ENCODE measurements around the gene SPRN.

The SPRN gene

DNA sequence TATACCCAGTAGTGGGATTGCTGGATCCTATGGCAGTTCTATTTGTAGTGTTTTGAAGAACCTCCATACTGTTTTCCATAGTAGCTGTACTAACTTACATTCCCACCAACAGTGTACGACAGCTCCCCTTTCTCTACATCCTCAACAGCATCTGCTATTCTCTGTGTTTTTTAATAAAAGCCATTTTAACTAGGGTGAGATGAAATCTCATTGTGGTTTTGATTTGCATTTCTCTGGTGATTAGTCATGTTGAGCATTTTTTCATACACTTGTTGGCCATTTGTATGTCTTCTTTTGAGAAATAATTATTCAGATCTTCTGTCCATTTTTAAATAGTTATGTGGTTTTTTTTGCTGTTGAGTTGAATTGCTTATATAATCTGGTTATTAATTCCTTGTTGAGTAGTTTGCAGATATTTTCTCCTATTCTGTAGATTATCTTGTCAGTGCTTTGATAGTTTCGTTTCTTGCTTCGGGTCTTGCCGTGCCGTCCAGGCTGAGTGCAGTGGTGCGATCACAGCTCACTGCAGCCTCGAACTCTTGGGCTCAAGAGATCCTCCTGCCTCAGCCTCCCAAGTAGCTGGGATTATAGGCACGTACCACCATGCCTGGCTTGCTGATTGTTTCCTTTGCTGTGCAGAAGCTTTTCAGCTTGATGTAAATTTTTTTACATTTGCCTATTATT is 18.4 kb downstream of the SPRN start:
- DNase-seq (ENCODE audit: low read depth in 2 of 2), result no peak

DNA sequence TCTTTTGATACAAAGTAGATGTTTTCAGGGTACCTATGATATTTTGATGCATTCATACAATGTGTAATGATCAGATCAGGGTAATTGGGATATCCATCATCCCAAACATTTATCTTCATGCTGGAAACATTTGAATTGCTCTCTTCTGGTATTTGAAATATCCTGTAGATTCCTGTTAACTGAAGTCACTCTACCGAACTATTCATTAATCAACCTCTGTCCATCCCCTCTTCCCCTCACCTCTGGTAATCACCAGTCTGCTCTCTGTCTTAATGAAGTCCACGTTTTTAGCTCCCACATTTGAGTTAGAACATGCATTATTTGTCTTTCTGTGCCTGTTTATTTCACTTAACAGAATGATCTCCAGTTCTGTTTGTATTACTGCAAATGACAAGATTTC is 19.2 kb downstream of the SPRN start:
- no peak for DNase-seq (ENCODE audit: low read depth in 2 of 2)

DNA sequence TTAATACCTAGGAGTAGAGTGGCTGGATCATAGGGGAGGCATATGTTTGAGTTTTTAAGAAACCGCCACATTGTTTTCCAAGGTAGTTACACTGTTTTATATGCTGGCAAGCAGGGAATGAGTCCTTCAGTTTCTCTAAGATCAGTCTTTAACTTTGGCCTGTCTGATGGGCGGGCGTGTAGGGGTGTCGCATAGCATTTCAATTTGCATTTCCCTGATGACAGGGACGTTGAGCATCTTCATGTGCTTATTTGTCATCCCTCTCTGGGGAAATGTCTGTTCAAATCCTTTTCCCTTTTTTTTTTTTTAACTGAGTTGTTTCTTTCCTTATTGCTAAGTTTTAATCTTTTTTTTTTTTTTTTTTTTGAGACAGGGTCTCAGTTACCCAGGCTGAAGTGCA is 20.6 kb downstream of the SPRN start:
- no peak for DNase-seq (ENCODE audit: low read depth in 2 of 2)

DNA sequence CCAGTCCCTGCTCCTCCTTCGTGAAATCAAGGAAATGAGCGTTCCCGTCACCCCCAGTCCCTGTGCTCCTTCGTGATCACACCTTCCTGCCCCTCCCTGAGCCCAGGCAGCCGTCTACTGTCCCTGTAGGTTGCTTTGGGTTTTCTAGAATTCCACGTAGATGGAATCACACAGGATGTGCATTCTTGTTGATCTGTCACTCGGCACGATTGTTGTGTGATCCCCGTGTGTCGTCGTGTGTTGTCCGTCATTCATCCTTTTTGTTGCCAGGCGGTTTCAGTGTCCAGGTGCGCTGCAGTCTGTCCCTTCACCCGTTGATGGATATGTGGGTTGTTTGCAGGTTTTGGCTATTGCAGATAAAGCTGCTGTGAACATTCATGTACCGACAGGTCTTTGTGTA is 21.1 kb downstream of the SPRN start:
- DNase-seq (ENCODE audit: low read depth in 2 of 2), result no peak

DNA sequence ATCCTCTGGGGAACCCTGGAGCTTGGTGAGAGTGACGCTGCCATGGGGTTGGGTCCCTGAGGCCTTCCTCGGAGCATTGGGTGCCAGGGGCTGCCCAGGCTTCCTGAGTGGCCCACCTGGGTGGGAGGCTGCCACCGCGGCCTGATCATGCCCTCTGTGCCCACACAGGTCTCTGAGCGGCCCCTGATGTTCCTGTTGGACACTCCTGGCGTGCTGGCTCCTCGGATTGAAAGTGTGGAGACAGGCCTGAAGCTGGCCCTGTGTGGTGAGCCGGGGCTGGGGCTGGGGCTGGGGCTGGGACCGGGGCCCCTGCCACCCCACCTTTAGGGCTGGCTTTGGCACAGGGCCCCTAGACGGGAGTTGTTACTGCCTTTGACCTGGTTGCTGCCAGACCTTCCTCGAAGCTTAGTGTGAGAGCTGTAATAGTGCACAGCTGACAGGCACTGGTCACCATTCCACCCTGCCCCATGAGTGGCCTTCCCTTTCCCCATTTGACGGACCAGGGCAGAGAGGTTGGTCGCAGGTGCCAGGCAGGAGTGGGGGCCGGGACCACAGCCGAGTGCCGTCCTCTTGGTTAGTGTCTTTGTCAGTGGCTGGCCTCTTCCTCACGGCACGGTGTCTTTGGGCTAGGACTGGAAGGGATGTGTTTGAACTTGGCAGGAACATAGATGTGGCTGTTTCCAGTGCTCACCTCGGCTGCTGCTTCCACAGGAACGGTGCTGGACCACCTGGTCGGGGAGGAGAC is 22.3 kb downstream of the SPRN start:
- no peak for DNase-seq (ENCODE audit: low read depth in 2 of 2)

DNA sequence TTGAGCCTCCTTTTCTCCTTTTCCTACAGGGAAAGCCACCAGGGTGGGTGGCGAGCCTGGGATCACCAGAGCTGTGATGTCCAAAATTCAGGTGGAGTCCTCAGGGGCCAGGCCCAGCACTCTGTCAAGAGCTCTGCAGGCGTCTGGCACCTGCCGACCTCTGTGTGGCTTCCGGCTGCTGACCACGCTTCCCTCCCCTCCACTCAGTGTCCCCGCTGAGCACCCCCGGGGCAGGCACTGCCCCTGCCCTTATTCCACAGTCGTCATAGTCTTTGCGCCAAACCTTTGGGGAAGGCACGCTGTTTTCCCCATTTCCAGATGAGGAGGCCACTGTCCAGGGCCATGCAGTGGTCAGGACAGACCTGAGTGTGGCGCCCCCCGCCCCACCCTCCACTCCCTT is 22.9 kb downstream of the SPRN start:
- DNase-seq (ENCODE audit: low read depth in 2 of 2), result no peak

DNA sequence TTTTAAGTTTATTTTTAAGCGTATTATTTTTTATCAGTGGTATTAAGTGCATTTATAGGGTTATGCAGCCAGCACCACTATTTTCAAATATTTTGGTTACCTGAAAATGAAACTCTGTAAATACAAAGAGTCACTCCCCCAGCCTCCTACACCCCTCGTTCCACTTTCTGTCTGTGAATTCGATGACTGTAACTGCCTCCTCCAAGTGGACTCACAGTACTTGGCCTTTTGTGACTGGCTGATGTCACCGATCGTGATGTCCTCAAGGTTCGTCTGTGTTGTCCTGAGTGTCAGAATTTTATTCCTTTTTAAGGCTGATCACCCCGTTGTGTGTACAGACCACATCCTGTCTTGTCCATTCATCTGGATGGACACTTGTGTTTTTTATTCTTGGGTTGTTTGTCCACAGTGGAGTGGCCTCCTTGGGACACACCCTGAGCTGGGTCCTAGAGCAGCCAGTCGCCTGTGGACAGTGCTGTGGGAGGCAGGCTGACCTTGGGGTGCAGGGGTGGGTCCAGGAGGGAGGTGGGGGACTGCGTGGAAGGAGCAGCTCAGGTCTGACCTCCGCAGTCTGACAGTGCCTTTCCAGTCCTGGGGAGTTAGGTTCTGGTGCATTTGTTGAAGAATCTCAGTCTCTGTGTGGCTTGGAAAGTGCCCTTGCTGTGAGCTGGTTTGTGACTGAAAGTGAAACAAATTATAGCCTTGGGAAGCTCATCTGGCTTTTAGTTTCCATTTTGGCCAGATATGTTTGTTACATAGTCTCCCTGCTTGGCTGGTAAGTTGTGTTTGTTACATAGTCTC is 23.6 kb downstream of the SPRN start:
- DNase-seq (ENCODE audit: low read depth in 2 of 2), result no peak

DNA sequence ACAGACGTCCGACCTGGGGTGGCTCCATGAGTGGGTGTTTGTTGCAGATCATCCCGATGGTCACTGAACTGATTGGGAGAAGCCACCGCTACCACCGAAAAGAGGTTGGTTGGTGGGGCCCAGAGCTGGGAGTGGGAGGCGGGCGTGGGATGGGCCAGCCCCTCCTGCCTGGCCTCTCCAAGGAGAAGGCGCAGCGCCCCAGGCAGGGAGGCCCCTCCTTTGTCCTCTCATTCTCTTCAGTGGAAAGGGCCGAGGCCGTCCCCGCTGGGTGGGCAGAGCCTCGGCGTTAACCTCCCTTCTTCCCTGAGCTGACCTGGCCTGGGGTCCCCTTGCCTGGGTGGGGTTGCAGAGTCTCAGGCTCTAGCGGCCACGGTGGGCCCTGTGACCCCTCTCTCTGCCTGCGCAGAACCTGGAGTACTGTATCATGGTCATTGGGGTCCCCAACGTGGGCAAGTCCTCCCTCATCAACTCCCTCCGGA is 25.3 kb downstream of the SPRN start:
- DNase-seq (ENCODE audit: low read depth in 2 of 2), result no peak

DNA sequence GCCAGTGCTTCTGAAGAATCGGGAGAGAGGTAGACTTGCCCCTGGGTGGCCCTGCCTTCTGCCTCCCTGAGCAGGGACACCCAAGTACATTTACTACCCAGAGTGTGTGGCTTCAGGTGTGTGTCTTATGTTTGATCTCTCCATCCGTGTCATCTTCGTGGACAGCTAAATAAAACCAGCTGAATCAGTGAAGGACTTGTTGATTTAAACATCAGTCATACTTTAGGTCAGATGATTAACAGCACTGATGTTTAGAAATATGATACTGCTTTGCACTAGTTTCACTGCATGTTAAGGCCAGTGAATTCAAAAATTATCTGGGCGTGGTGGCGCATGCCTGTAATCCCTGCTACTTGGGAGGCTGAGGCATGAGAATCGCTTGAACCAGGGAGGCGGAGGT is 26.5 kb downstream of the SPRN start:
- no peak for DNase-seq (ENCODE audit: low read depth in 2 of 2)

DNA sequence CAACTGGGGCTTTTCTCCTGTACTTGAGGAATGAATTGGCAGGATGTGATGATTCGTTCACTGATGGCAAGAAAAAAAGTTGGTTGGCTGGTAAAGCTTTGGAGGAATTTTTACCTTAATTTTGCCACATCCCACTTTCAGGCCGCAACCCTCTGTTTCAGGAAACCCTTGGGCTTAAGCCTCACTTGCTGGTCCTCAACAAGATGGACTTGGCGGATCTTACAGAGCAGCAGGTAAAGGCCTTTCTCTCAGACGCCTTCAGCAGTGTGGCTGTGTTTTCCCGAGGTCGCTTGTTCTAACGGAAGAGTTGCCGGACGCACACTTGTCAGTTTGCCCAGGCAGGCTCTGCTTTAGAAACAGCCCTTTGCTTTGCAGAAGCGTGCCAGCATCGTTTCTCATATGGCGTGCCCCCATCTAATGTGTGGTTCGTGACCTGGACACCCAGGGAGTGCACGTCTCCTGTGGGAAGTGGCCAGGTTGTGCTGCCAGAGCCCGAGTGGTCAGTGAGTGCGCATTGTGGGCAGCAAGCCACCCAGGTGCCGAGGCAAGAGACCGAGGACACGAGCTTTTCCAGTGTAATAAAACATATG is 28.3 kb downstream of the SPRN start:
- no peak for DNase-seq (ENCODE audit: low read depth in 2 of 2)

DNA sequence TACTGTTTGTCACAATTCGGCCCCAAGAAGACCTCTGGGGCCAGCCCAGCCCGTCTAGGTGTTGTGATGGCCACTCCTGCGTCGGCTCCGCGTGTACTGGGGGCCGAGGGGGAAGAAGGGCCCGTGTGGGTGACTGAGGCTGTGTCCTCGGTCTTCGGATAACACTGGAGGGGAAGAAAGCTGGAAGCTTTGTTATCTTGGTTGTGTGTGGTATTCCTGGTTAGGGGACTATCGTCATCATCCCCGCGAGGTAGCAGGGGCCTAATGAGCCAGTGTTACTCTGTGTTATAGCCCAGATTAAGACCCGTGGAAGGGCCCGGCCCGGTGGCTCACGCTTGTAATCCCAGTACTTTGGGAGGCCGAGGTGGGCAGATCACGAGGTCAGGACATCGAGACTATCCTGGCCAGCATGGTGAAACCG is 29.6 kb downstream of the SPRN start:
- no peak for DNase-seq (ENCODE audit: low read depth in 2 of 2)

DNA sequence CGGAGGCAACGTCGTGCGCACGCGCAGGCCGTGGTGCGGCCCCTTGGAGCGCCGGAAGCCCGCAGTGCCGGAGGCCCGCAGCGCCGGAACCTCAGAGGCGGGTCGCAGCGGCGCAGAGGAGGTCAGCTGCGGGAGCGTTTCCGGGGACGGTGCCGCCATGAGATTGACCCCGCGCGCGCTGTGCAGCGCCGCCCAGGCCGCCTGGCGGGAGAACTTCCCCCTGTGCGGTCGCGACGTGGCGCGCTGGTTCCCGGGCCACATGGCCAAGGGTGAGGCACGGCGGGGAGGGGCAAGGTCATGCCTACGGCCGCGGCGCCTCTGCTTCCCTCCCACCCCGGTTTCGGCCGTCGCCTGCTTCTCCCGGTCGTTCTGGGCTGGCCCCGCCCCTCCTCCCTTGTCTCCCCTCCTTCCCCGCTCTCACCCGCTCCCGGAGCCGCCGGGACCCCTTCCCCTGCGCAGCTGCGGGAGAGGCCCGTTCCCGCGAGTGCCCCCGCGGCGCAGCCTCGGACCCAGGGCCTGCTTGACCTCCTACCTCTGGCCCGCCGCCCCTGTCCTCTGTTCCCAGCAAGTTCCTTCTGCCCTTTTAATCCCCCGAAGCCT is 30.3 kb downstream of the SPRN start, which contains the start of gene MTG1:
Gene MTG1, plus strand, starts transcription at position 94 of the 600 bp plus-strand sequence. Its CDS starts 64 bp downstream, at position 158.
- DNase-seq (ENCODE audit: low read depth in 2 of 2), result peak; percentile 90 to 95

DNA sequence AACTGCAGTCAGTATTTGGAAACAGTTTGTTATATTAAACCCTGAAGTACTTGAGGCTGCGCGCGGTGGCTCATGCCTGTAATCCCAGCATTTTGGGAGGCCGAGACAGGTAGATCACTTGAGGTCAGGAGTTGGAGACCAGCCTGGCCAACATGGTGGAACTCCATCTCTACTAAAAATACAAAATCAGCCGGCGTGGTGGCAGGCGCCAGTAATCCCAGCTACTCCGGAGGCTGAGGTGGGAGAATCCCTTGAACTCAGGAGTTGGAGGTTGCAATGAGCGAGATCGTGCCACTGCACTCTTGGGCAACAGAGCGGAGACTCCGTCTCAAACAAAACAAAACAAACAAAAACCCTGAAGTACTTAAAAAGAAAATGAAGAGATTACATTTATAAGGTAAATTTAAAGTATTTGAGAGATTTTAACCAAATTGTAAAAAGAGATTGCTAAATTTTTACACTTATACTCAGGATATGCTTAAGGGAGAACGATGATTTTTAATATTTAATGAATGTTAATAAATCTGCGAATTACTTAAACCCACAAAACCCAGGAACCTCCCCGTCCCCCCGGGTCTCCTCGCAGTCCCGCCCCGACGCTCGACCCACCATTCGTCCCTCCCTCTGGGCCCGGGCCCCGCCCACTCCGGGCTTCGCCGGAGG is 30.9 kb downstream of the SPRN start:
- no peak for DNase-seq (ENCODE audit: low read depth in 2 of 2)

DNA sequence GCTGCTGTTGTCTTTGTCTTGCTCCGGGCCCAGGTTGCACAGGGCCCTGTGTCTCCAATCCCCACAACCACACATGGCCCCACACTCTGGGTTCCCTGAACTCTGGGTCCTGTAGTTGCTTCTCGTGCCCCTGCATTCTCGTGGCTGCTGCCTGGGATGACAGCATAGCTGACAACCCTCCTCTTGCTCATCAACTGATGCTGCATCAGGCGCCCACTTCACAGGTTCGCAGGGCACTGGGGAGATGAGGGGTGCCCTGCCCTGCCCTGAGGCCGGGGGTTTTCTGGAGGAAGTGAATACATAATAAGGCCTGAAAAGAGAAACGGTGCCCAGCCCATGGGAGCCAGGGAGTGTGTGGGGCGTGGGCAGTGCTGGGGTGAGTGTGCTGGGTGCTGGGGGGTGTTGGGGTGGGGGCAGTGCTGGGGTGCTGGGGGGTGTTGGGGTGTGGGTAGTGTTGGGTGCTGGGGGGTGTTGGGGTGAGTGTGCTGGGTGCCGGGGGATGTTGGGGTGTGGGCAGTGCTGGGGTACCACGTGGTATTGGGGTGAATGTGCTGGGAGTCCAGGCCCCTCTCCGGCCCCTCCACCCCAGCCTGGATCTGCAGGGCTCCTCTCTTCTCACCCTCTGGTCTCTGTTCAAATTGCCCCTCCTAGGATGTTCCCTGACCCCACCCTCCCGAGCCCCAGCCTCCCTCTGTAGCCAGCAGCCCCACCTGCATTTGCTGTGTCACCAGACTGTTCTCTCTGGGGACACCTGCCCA is 32.5 kb downstream of the SPRN start:
- DNase-seq (ENCODE audit: low read depth in 2 of 2), result peak; percentile 32 to 60

DNA sequence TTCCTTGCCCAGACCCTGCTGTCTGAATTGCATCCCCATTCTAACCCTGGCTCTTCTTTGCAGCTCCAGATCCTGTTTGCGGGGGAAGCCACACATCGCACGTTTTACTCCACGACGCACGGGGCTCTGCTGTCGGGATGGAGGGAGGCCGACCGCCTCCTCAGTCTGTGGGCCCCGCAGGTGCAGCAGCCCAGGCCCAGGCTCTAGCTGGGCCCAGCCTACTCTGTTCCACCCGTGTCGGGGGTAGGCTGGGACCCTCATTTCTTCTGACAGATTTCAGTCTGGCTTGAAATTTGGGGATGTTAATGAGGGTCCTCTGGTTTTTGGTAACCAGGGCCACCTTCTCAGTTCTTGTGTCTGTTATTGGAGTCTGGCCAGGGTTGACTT is 33.2 kb downstream of the SPRN start:
- DNase-seq (ENCODE audit: low read depth in 2 of 2), result no peak

DNA sequence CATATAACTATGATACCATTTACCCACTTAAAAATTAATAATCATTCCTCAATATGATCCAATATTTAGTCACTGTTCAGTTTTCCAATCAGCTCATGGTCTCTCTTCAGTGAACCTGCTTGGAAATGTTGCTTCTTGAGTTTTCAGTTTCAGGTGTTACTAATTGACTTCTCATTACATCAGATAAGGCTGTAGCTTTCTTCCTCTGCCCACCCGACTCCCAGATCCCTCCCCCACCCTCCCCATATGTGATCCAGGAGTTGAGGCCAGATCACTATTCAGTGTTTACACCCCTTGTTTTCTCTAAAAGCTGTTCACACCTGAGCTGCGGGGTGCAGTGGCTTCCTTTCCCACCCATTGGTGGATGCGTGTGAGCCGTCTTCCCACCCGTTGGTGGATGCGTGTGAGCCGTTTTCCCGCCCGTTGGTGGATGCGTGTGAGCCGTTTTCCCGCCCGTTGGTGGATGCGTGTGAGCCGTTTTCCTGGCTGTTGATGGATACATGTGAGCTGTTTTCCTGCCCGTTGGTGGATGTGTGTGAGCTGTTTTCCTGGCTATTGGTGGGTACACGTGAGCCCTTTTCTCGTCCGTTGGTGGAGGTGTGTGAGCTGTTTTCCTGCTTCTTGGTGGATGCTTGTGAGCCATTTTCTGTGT is 33.7 kb downstream of the SPRN start:
- no peak for DNase-seq (ENCODE audit: low read depth in 2 of 2)

DNA sequence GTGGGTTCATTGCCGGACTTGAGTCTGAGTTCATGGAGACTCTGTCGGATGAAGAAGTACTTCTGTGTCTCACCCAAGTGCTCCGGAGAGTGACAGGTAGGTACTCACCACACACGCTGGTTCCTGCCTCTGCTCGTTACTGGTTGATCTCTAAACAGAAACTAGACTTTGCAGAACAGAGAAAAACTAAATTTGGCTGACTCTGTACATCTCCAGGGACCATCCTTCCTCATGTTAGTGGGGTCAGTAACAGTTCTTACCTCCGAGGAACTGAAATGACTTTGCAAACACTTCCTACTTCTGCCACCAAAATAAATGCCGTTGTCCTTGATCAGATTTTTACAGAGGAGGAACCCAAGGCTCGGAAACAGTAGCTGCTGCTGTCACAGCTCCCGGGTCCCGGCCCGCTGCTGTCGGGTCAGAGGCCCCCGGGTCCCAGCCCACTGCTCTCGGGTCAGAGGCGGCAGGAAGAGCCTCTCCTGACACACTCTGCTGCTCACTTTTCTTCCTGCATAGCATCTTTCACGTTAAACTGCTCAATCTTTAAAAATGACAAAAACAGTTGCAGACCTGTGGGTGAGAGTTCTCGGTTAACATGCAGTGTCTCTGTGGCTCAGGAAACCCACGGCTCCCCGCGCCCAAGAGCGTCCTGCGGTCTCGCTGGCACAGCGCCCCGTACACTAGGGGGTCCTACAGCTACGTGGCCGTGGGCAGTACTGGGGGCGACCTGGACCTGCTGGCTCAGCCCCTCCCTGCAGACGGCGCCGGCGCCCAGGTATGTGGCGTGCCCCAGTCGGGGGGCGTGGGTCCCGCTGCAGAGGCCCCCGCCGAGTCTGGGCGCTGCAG is 35.2 kb downstream of the SPRN start:
- peak in 1 of 2 donors; percentile 22 for DNase-seq (ENCODE audit: low read depth in 2 of 2)

DNA sequence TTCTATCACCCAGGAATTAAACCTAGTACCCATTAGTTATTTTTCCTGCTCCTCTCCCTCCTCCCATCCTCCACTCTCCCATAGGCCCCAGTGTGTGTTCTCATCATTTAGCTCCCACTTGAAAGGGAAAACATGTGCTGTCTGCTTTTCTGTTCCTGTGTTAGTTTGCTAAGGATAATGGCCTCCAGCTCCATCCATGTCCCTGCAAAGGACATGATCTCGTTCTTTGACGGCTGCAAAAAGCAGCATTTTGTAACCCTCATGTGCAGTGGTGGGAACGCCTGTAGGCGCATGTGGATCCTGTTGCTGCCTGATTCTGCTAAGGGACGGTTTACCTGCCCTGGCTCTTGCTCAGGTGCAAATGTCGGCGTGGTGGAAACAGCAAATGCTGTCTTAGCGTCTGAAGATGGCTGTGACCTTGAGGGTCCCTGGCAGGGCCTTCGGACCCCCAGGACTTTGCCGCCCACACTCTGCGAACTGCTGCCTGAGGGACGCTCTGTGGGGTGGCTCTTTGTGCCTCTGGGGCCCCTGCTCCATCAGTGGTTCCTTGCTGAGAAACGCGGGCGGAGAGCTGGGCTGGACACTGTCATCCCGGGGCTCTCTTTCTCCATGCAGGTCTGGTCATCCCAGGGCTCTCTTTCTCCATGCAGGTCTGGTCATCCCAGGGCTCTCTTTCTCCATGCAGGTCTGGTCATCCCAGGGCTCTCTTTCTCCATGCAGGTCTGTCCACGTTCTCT is 36.0 kb downstream of the SPRN start:
- no peak for DNase-seq (ENCODE audit: low read depth in 2 of 2)

All from stimulated activated CD8-positive, alpha-beta memory T cell treated with anti-CD3 and anti-CD28 coated beads, Interleukin-15, amount 100 ng/mL, for 48 hours (primary cell).